ENCODE measurements around the gene CHSY3.

- no peak for TF ChIP-seq CTCF (IDR thresholded peaks at IDR 0.05; ENCODE audit: low read depth, low read length)
- TF ChIP-seq POLR2A (IDR thresholded peaks at IDR 0.05; ENCODE audit: extremely low read depth, insufficient read length): no peak
These were observed 162.4 kb downstream of the CHSY3 start for GRCh38 chr5:130066644-130067043.

All from NB4 (cell line).